ELR (cell line): ENCODE data around the gene ZNF441.
A peak's percentile ranks its signal among the peaks of the same experiment; 100 is the strongest.
"Not testable (repeated sequence)": the region's sequence is repeated elsewhere in the genome, so short reads cannot be mapped to it uniquely, and the experiment has no call there.

Source experiments
- DNase-seq: peaks from one replicate; pipeline ENCODE4 v3.0.0-alpha.2; 2015; ENCODE audit warnings: low read depth

Gene ZNF441

GRCh38 chr19:11780431-11781020, 13.7 kb downstream of the ZNF441 start:
- DNase-seq = no peak

GRCh38 chr19:11781295-11782057, 14.7 kb downstream of the ZNF441 start:
- DNase-seq = peak; percentile 21

- DNase-seq = no peak
Measured at GRCh38 chr19:11783767-11784166, 17.0 kb downstream of the ZNF441 start.

GRCh38 chr19:11784356-11784755, 17.6 kb downstream of the ZNF441 start:
- DNase-seq = no peak

GRCh38 chr19:11787536-11787935, 20.7 kb downstream of the ZNF441 start:
- no peak for DNase-seq

GRCh38 chr19:11792942-11793341, 26.1 kb downstream of the ZNF441 start:
- DNase-seq = no peak

GRCh38 chr19:11797491-11797890, 30.7 kb downstream of the ZNF441 start:
- DNase-seq = peak; percentile 91

- DNase-seq = peak; percentile 92
Measured at GRCh38 chr19:11798391-11799330, 31.9 kb downstream of the ZNF441 start, which contains the start of gene ZNF491. TSS of gene ZNF491 (plus strand) at chr19:11798523. CDS start at chr19:11805954, 7,431 bp downstream.

GRCh38 chr19:11806354-11807098, 39.7 kb downstream of the ZNF441 start:
- DNase-seq = no peak

GRCh38 chr19:11807099-11807380, 40.2 kb downstream of the ZNF441 start:
- no peak for DNase-seq

- no peak for DNase-seq
Measured at GRCh38 chr19:11813703-11814028, 46.9 kb downstream of the ZNF441 start.

- DNase-seq = peak; percentile 95
Measured at GRCh38 chr19:11814029-11814699, 47.4 kb downstream of the ZNF441 start, which contains the start of gene ZNF440. TSS of gene ZNF440 (plus strand) at chr19:11814273. CDS start at chr19:11814448, 175 bp downstream.

- DNase-seq = peak; percentile 39
Measured at GRCh38 chr19:11814700-11815035, 47.9 kb downstream of the ZNF441 start.

GRCh38 chr19:11821474-11822109, 54.8 kb downstream of the ZNF441 start:
- peak; percentile 46 for DNase-seq

GRCh38 chr19:11828957-11829876, 62.4 kb downstream of the ZNF441 start:
- DNase-seq = not testable (repeated sequence)

- no peak for DNase-seq
Measured at GRCh38 chr19:11832253-11832912, 65.6 kb downstream of the ZNF441 start.

- DNase-seq = no peak
Measured at GRCh38 chr19:11833541-11833940, 66.7 kb downstream of the ZNF441 start.
